GM04504 (cell line): Measurements from ENCODE around the gene PHOX2A.

Source experiments
- DNase-seq: peaks from one replicate; pipeline ENCODE4 v3.0.0-alpha.2; 2012; ENCODE audit warnings: low read depth

The PHOX2A gene

GRCh38 chr11:72249961-72250360 is 6.0 kb upstream of the PHOX2A start:
- DNase-seq, result no peak

GRCh38 chr11:72247584-72247983 is 3.6 kb upstream of the PHOX2A start:
- no peak for DNase-seq

- no peak for DNase-seq
Observed at GRCh38 chr11:72245263-72245816, 1.4 kb upstream of the PHOX2A start.

GRCh38 chr11:72244361-72245262 is 636 bp upstream of the PHOX2A start:
- no peak for DNase-seq

GRCh38 chr11:72243173-72244059 is 560 bp downstream of the PHOX2A start:
- no peak for DNase-seq

GRCh38 chr11:72242141-72242540 is 1.8 kb downstream of the PHOX2A start:
- DNase-seq, result no peak

GRCh38 chr11:72241291-72241781 is 2.6 kb downstream of the PHOX2A start:
- DNase-seq, result no peak

- no peak for DNase-seq
Observed at GRCh38 chr11:72240461-72241290, 3.3 kb downstream of the PHOX2A start.

- no peak for DNase-seq
Observed at GRCh38 chr11:72239849-72240460, 4.0 kb downstream of the PHOX2A start.

- peak; percentile 34 for DNase-seq
Observed at GRCh38 chr11:72239313-72239848, 4.6 kb downstream of the PHOX2A start.

- DNase-seq, result no peak
Observed at GRCh38 chr11:72238492-72239312, 5.3 kb downstream of the PHOX2A start.

- DNase-seq, result peak; percentile 18
Observed at GRCh38 chr11:72238040-72238450, 5.9 kb downstream of the PHOX2A start.

- no peak for DNase-seq
Observed at GRCh38 chr11:72237112-72237931, 6.7 kb downstream of the PHOX2A start.

- DNase-seq, result no peak
Observed at GRCh38 chr11:72236774-72237111, 7.2 kb downstream of the PHOX2A start.

- no peak for DNase-seq
Observed at GRCh38 chr11:72236083-72236697, 7.8 kb downstream of the PHOX2A start.

- no peak for DNase-seq
Observed at GRCh38 chr11:72235351-72236057, 8.5 kb downstream of the PHOX2A start.

GRCh38 chr11:72234920-72235319 is 9.1 kb downstream of the PHOX2A start:
- DNase-seq, result no peak

GRCh38 chr11:72234514-72234830 is 9.5 kb downstream of the PHOX2A start:
- no peak for DNase-seq
